GM18873 (cell line): ENCODE data around the gene CEBPA.
"Not testable (repeated sequence)": the region's sequence is repeated elsewhere in the genome, so short reads cannot be mapped to it uniquely, and the experiment has no call there.

Experiments
- ATAC-seq: cut with Tn5 transposase; IDR thresholded peaks from one replicate; pipeline ENCODE4 v1.9.1; 2021; ENCODE audit warnings: mild to moderate bottlenecking, moderate library complexity, moderate number of reproducible peaks; ENCODE audit not compliant: unreplicated experiment, low FRiP score

Gene CEBPA

GRCh38 chr19:33329060-33329459, 26.7 kb upstream of the CEBPA start:
- ATAC-seq = no peak

- no peak for ATAC-seq
Measured at GRCh38 chr19:33325920-33326319, 23.6 kb upstream of the CEBPA start.

GRCh38 chr19:33324628-33325027, 22.3 kb upstream of the CEBPA start:
- ATAC-seq = no peak

GRCh38 chr19:33323093-33323820, 20.9 kb upstream of the CEBPA start:
- no peak for ATAC-seq

- no peak for ATAC-seq
Measured at GRCh38 chr19:33320636-33321035, 18.3 kb upstream of the CEBPA start.

GRCh38 chr19:33317991-33318390, 15.7 kb upstream of the CEBPA start:
- not testable (repeated sequence) for ATAC-seq

- no peak for ATAC-seq
Measured at GRCh38 chr19:33317517-33317916, 15.2 kb upstream of the CEBPA start.

- ATAC-seq = no peak
Measured at GRCh38 chr19:33316541-33317264, 14.4 kb upstream of the CEBPA start.

GRCh38 chr19:33312808-33313207, 10.5 kb upstream of the CEBPA start:
- ATAC-seq = not testable (repeated sequence)

GRCh38 chr19:33312065-33312464, 9.7 kb upstream of the CEBPA start:
- ATAC-seq = no peak

- ATAC-seq = no peak
Measured at GRCh38 chr19:33311326-33311682, 9.0 kb upstream of the CEBPA start.

- no peak for ATAC-seq
Measured at GRCh38 chr19:33310606-33311325, 8.4 kb upstream of the CEBPA start.

- ATAC-seq = no peak
Measured at GRCh38 chr19:33309826-33310225, 7.5 kb upstream of the CEBPA start.

GRCh38 chr19:33306853-33307792, 4.8 kb upstream of the CEBPA start:
- no peak for ATAC-seq

GRCh38 chr19:33306191-33306590, 3.9 kb upstream of the CEBPA start:
- ATAC-seq = no peak

GRCh38 chr19:33304760-33305647, 2.7 kb upstream of the CEBPA start:
- no peak for ATAC-seq

GRCh38 chr19:33304371-33304759, 2.0 kb upstream of the CEBPA start:
- ATAC-seq = no peak

- no peak for ATAC-seq
Measured at GRCh38 chr19:33303791-33304345, 1.5 kb upstream of the CEBPA start.
